Activated naive CD4-positive, alpha-beta T cell (primary cell): ENCODE results near the gene RIN2.

Experiments
- DNase-seq, 4 experiments: peaks; one replicate each; lab custom pipeline; 2025; lab: John Stamatoyannopoulos, UW

The RIN2 gene

DNA sequence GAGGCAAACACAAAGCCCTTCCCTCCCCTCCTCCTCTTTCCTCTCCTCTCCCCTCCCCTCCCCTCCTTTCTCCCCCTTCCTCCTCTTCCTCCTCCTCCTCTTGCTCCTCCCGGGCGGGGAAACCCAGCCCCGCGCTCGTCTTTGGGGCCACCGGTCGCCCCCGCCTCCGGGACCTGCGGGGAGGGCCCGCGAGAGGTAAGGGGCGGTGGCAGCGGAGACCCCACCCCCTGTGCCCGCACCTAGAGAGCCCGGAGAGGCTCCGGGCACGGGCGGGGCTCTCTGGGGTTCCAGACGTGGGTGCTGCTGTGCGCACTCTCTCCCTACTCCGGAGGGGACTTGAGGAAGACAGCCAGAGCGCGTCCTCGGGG, at the start of gene RIN2:
Gene RIN2 (plus strand): TSS at position 126 of the 368 bp plus-strand sequence. CDS start 131,344 bp downstream, outside the sequence.
- DNase-seq, result no peak

DNA sequence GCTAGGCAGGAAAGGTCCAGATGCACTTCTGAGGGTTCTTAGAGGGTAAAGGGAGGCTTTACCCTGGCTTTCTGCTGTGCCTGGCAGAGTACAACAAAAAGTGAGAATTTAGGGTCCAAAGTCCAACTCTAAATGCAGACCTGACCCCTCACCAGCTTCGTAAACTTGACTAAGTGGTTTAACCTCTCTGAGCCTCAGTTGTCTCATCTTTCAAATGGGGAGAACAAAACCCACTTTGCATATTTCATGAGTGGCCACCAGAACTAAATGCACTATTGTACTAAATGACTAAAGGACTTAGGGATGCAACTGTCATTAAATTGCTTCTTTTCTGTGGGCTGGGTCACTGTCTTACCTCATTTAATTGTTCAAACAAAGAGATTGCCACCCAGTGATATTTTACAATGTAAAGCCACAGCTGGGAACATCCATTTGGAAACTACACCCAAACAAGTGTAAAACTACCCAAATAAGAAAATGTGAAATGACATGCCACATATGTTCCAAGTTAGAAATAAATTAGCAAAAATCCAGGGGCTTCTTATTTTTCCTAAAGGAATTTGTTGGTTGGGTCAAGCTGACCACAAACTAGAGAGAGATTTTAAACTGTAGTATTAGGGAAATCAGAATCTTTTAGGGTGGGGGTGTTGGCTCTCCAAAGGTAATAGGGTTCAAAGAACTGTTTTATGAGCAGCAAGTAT, 48.3 kb upstream of the RIN2 start:
- DNase-seq, result no peak

- DNase-seq, result no peak
Measured at GRCh38 chr20:19710336-19711120, 47.5 kb upstream of the RIN2 start.

DNA sequence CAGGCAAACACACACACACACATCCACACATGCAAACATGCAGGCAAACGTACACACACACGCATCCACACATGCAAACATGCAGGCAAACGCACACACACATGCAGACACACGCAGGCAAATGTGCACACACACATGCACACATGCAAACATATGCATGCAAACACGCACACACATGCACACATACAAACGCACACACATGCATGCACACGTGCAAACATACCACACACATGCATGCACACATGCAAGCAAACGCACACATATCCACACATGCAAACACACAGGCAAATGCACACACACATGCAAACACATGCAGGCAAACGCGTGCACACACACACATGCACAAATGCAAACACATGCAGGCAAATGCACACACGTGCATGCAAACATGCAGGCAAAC, 46.9 kb upstream of the RIN2 start:
- no peak for DNase-seq

DNA sequence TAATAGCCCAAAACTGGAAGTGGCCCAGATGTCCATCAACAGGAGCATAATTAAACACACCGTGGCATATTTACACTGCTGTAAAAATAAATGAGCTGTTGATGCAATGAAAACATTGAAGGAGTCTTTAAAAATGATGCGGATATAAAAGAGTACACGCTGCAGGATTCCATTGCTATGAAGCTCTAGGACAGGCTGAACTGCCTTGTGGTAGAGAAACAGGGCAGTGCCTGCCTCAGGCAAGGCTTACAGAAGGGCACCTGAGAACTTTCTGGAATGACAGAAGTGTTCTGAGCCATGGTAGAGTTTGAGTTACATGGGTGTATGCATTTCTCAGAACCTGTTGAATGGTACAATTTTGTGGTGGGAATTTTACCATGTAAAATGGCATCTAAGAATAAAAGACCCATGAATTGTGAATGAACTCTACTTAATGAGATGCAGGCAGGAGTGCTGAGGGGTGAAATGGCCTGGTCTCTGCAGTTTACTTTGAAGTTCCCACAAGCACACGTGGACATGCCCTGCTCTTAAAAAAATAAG, 45.3 kb upstream of the RIN2 start:
- DNase-seq, result no peak

DNA sequence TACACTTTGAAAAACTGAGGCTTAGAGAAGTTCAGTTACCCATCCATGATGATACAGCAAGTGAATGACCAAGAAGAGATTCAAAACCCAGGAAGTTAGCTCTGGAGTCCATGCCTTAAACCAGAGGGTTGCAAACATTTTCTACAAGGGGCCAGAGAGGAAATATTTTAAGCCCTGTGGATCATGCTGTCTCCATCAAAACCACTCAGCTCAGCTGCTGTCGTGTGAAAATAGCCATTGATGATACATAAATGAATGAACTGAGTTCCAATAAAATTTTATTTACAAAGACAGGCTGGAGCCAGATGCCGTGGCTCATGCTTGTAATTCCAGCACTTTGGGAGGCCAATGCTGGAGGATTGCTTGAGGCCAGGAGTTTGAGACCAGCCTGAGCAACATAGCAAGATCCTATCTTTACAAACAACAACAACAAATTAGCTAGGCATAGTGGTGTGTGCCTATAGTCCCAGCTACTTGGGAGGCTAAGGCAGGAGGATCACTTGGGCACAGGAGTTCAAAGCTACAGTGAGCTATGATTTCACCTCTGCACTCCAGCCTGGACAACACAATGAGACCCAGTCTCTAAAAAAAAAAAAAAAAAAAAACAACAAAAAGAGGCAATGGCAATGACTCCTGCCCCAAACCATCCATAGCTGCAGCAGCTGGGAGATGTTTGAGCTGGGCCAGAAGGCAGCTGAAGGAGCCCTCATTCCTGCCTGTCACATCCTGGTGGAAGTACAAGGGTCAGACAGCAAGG, 44.1 kb upstream of the RIN2 start:
- no peak for DNase-seq

DNA sequence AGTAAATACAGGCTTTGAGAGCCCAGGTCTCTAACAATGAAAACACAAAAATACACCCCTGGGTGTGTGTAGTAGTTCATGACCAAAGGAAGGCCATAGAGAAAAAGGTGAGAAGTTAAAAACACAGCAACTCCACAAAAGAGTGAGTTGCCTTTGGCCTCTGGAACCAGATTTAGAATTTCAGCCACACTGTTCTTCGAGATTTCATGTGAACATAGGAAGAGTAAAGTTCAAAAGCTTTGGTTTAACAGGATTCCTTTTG, 43.5 kb upstream of the RIN2 start:
- no peak for DNase-seq

GRCh38 chr20:19715986-19716385, 42.1 kb upstream of the RIN2 start:
- no peak for DNase-seq

DNA sequence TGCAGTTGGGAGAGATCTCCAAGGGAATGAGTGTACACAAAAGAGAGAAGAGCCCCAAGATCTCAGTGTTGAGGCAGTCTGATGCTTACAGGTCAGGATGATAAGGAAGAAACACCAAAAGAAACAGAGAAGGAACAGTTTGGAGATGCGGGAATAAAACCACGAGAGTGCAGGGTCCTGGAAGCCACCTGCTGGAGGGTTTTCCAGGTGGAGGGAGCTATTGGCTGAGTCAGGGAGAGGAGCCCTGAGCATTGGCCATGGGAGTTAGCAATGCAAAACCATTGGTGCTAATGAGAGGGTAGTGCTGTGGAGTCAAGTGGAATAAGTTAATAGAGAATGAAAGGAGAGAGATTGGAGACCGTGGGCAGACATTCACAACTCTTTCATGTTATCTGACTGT, 39.2 kb upstream of the RIN2 start:
- DNase-seq, result no peak

- no peak for DNase-seq
Measured at GRCh38 chr20:19720991-19721390, 37.1 kb upstream of the RIN2 start.

- no peak for DNase-seq
Measured at GRCh38 chr20:19723051-19723450, 35.0 kb upstream of the RIN2 start.

DNA sequence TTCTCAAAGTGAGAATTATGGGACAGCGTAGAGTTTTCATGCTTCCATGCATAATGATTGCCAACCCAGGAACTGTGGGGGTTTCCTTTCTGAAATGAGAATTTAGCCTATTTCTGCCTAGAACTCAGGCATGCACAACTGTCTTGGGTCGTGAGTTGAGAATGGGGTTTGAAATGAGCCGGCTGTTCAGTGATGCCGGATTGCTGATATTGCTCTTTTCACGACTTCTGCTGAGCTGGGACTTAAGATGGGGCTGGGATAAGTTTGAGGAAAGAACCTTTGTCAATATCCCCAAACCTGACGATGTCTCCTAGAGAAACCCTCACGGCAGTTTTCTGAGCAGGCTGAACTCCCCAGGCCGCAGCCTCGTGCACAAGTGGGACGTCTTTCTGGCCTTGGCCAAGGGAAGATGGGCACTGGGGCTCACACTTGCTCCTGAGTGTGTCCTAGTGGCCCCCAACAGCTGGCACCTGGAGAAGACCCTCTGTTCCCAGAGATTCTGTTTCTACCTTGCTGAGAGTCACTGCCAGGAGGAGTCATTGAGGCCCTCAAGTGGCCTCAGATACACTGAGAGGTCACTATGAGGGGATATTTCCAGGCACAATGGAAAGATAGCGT, 34.1 kb upstream of the RIN2 start:
- DNase-seq, result no peak

DNA sequence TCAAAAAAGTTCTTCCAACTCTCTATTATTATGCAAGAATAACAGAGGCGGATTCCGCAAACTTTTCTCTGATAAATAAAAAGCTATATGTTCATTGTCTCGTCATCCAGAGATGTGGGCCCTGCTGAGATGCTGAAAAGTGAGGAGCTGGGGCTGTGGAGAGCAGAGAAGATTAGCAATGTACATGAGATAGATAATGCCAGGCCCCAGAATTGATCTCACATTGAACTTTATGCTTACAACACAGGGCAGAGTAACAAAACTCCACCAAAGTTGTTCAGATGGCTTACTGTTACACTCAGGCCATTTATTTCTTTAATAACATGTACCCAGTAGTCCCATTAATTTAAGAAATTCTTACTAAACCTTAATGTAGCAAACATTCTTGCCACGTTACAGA, 32.7 kb upstream of the RIN2 start:
- DNase-seq, result no peak

DNA sequence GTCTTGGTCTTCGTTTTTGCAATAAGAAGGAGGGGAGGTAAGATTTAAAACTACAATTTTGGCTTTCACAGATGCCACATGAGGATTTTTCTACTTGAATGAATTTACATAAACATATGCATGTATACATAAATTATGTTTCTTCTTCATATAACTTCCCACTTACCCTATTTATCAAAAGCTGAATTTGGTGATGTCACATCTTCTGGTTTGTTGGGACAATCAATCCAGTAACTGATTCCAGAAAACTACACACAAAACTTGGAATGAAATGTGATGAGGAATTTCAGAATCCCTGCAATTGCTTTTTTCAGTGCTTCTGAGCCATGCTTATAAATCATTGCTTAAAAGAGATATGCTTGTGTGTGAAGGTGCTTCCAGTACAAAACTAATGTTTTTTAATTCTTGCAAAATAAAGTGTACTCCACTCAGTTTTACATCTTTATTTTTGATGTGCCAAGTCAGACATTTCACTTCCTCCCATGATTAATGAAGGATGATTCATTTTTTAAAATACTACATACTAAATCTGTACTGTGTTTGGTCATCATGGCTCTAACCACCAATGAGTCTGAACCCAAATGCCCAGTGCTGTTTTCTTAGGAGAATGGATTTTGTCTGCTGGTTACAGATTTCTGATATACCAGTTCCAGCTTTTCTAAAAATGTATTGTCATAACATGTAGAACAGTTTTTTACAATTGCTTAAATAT, 32.1 kb upstream of the RIN2 start:
- no peak for DNase-seq

GRCh38 chr20:19727251-19727847, 30.7 kb upstream of the RIN2 start:
- no peak for DNase-seq

GRCh38 chr20:19729672-19730071, 28.4 kb upstream of the RIN2 start:
- no peak for DNase-seq

DNA sequence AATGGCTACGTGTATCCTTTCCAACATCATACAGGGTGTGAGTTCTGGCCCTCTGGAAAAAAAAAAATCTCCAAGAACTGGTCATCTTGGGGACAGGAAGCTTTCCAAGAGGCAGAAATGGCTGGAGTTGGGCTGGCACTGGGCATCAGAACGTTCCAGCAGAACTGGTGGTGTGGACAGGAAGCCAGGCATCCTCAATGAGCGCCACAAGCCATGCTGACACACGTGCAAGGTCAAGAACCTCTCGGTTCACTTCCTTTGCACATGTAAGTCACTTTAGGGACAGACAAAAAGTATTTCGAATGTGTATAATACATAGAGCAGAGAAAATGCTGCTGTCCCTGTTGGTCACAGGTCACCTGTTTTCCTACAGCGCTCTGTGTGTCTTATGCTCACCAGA, 27.4 kb upstream of the RIN2 start:
- no peak for DNase-seq

GRCh38 chr20:19734811-19735210, 23.2 kb upstream of the RIN2 start:
- DNase-seq, result no peak

GRCh38 chr20:19735446-19735845, 22.6 kb upstream of the RIN2 start:
- DNase-seq, result no peak

- no peak for DNase-seq
Measured at GRCh38 chr20:19737025-19737424, 21.0 kb upstream of the RIN2 start.

DNA sequence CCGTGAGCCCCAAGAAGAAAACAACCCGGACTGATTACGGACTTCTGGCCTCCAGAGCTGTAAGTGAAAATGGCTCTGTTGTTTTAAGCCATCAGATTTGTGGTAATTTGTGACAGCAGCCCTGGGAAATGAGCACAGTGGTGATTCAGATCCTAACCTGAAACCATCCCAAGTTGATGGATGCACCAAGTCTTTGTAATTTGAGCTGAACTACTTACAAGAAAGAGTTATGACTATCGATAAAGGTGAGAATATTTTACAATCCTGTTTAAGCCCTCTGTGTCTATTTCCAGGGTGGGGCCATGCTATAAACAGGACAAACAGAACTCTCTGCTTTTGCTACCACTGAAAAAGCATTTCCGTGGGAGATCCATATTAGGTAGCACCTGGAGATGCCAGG, 19.1 kb upstream of the RIN2 start:
- no peak for DNase-seq
